ENCODE results near the gene SOWAHA.
A peak's percentile ranks its signal among the peaks of the same experiment; 100 is the strongest.
"Not testable (repeated sequence)": the region's sequence is repeated elsewhere in the genome, so short reads cannot be mapped to it uniquely, and the experiment has no call there.

The SOWAHA gene

DNA sequence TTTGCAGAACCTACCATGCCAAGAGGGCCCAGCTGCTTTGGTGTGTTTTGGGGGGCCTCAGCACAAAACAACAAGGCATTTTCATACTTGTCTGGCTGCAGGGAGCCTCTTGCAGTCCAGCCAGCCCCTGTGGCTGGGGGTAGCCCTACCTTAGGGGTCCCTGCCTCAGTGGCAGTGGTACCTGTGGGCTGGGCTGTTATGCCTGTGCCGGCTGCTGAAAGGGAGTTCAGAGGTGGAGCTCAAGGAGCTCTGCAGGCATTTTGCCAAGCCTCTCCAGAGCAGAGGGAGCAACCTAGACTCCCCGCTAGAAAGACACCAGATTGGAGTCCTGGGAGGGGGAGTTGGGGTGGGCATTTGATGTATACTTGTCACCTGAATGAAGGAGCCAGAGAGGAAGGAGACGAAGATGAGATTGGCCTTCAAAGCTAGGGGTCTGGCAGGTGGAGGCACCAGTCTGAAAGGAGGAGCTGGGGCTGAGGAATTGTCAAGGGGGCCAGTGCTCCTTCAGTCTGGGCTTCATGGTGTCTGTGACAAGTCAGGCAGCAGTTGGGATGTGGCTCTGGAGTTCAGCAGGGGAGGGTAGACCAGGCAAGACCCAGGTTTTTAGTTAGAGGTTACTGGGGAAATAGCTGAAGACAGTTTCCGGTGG, 15.9 kb downstream of the SOWAHA start:
- no peak for DNase-seq

DNA sequence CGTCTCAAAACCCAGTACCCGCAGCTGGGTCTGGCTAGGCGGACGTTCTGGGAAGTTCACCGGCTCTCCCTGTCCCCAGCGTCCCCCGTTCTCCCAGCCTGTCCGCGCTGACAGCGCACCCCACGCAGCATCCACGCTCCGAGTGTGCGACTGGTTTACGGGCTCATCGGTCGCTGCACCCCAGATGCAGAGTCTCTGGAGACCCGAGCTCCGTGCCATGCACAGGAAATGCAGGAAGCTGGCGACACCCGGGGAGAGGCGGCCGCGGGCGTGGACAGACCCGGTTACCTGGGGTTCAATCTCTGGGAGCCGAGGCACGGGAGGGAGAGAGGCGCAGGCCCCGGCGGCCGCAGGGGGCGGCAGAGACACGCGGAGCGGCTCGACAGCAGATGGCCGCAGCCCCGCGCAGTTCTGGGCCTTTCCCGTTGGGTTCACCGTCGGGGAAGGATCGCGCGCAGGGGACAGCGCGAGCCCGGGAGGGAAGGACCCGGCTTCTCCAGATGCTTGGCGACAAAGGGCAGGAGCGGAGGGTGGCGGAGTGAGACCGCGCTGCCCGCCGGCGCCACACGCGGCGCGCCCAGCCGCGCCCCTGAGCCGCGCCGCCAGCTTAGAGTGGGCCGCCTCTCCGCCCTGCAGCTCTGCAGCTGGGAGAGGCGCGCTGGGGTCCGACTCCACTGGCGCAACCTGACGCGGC, 16.8 kb downstream of the SOWAHA start:
- peak; percentile 78 for DNase-seq

DNA sequence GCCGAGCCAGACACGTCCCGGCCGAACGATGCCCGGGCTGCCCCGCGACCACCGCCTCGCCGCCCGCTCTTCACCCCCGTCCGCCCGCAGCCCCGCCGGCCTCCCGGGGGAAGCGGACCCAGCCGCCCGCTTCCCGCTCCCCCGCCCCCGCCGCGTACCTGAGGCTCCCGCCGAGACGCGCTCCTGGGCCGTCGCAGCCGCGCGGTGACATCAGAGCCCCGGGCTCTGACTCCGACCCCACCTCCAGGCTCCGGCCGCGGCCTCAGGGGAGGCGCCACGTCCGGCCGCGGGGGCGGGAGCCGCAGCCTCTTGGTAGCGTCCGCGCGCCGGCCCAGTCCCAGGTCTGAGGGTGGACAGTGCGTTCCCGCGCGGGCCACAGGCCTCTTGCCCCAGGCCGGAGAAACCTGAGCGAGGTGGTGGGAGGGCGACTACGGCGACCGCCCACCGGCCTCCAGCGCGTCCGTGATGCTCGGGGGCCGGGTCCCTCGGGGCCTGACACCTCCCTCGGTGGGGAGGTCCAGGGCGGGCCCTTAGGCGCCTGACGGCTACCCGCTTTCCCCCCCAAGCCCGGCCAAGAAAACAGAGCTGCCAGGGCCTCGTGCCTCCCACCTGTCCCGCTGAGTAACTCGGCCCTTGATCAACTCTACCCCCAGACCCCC, 17.5 kb downstream of the SOWAHA start, which contains the start of gene SHROOM1:
Gene SHROOM1 (minus strand): TSS at position 212 of the 659 bp plus-strand sequence. CDS start 4,507 bp downstream, outside the sequence.
- no peak for DNase-seq

DNA sequence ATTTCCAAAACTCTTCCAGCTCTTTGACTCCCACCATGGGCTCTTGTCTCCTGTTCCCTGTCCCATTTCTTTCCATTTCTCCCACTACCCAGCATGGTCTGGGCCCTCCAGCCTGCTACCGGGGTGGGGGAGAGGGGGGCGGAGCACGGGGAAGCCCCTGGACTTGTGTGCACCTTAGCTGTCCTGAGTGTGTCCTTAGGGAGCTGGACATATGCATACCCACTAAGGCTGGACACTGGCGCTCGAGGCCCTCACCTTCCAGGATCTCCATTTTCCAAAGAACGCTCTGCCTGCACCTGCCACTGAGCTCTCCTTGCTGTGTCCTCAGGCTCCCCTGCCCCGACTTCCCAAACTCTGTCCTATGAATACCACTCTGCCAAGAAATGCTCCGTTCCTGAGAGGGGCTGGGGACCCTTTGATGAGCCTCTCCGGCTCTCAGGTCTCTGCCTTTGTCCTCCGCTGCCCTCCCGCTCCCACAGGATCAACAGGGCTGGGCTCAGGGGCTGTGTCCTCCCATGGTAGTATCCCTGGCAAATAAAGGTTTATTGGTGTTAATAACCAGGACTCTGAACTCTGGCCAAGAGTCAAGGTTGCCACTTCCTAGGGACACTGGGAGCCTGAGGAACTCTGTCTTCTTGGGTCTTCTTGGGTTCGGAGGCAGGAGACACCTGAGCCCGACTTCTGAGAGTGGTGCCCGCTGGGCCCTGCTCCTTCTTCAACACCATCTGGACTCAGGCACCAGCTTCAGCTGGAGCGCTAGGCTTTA, 18.2 kb downstream of the SOWAHA start:
- DNase-seq, result no peak

DNA sequence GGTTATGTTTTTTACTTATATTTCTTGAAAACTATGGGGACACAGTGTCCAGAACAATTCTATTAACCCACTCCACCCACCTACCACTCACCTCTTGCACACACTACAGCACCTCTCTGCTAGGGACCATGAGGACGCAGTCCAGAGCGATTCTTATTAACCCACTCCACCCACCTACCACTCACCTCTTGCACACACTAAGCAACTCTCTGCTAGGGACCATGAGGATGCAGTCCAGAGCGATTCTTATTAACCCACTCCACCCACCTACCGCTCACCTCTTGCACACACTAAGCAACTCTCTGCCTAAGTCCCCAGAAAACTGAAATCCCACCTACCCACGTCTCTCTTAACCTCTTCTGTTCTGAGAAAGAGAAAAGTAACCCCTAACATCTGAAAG, 19.5 kb downstream of the SOWAHA start:
- DNase-seq, result no peak

DNA sequence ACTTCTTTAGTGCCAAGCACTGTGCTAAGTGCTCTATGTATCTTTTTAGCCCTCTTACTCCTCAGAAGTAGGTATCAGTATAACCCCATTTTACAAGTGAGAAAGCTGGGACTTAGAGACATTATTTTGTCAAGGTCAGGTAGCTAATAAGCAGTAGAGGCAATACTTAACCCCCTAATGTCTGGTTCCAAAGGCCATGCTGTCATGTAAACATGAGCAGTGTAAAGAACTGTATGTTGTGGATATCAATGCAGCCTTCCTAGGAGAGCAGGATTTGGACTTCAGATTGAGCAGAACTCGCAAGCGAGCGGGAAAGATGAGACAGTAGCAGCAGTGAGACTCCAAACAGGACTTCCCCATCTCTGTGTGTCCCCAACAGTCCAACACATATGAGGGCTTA, 21.0 kb downstream of the SOWAHA start:
- no peak for DNase-seq

DNA sequence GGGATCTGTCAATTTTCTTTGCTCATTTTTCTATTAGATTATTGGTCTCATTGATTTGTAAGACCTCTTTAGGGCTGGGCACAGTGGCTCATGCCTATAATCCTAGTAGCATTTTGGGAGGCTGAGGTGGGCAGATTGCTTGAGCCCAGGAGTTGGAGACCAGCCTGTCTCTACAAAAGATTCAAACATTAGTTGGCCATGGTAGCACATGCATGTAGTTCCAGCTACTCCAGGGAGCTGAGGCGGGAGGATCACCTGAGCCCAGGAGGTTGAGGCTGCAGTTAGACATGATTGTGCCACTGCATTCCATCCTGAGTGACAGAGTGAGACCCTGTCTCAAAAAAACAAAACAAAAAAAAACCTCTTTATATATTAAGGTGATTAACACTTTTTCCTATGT, 23.8 kb downstream of the SOWAHA start:
- no peak for DNase-seq

DNA sequence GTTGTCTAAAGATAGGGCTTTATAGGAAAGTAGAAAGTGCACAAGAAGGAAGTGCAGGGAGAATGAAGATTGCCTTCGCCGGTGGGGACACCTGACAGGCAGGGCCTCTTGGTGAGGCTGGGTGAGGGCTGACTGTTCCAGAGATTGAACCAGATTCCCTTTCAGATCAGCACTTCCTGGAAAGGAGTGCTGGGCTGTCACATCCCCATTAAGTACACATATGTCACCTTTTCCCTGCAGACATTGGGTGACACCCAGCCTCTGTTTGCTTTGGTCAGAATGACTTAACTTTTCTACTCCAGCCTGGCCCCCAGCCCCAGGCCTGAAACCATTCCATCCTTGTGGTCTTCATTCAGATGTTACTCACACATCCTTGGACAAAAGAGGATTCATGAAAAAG, 24.8 kb downstream of the SOWAHA start:
- no peak for DNase-seq

DNA sequence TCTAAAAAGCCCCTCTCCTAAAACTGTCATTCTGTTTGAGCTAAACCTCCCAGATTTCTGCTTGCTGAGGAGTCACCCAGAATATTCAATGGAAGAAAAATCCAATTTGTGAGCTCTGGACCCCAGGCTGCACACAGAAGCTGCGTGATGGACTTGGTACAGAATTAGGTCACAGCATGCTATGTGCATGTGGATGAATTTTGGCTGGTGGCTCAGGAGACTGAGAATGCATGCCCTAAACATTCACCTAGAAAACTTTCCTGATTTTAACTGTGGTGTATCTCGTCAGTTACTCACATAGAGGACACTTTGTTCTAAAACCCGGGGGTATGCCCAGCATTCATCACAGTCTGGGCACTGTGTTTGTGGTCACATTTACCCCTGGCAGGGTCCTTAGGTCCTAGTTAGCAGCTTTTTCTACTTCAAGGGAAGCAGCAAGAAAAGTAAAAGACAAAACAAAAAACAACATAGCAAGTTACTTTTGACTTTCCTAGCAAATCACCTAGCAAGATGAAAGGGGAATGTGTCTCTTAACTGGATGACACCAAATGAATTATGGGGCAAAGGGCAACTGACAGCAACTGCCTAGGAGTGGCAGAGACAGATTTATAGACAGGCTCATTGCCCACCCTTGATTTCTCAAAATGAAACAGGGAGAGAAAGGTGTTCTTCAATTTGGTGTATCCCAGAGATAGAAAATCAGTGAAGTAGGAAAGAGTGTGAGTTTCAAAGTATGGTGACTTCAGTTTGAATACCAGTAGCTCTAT, 25.6 kb downstream of the SOWAHA start:
- no peak for DNase-seq

DNA sequence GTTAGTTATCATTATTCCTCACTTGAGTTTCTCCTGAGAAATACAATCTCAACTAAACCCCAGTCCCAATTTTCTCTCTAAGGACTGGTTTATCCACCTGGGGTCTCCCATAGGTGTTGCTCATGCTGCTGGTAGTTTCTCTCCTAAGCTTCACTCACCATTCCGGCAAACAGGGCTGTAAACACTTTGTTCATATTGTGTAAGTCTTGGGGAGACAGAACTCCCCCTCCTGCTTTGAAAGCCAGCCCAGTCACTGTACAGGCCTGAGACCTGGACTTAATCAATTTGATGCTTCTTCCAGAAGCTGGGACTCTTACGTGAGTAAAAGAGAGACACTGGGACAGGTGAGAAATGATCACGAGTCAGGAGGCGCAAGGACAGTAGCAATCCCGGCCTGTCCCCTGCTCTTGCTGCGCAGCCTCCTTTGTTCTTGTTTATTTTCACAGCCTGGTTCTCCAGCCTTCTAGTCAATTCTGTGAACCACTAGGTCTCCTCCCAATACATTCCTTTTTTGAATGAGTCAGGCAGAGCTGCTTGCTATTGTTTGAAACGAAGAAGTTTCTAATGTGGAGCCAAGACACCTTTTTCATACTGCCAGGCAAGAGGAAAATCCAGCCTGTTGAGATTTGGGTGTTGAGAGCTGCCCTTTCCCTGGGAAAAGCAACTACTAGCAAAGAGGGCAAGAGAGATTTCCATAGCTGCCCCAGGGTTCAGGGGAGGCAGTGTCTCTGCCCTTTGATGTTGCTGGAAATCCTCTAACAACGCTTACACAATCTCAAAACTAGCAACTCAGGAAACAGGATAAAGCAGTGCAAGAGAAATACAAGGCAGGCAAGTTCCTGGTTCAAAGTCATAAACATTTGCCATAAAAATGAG, 26.6 kb downstream of the SOWAHA start:
- DNase-seq, result no peak

DNA sequence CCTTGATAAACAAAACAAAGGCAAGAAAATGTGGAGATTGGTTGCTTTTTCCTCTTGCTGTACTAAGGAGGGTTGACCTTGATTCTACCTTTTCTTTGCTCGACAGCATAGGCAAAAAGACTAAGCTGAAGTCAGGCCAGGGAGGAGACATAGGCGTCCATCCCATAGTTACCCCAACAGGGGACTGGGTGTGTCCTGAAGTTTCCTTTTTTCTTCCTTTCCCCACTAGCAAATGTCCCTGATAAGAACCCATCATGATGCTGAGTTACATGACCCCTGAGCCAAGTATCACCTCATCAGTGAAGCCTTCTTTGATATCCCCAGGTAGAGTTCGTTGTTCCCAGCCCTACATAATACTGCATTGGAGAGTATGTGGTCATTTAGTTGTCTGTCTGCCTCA, 27.2 kb downstream of the SOWAHA start:
- no peak for DNase-seq

DNA sequence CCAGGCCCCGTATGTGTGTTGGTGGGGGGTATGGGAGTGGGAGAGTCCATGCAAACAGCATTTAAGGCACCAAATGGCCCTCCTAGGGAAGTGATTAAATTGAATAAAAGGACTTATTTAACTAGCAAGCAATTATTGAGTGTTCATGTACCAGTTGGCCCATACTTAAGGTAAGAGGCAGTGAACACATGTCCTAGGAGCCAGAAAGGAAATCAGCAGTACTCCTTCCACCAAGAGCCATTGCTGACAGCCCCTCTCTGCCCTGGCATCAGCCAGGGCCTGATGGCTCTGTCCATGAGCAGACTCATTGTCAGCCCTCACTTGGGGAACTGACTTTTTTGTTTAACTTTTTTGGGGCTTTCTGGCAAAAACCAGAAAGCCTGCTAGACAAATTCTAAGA, 27.8 kb downstream of the SOWAHA start:
- DNase-seq, result no peak

DNA sequence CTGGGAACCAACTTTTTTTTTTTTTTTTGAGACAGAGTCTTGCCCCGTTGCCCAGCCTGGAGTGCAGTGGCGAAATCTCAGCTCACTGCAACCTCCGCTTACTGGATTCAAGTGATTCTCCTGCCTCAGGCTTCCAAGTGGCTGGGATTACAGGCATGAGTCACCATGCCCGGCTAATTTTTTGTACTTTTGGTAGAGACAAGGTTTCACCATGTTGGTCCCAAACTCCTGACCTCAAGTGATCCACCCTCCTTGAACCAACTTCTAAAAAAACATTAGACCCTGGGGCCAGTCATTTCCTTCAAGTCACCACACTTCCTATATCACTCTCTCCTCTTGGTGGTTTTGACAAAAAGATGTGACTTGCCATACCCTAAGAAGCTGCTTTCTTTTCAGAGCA, 28.2 kb downstream of the SOWAHA start:
- DNase-seq, result no peak

DNA sequence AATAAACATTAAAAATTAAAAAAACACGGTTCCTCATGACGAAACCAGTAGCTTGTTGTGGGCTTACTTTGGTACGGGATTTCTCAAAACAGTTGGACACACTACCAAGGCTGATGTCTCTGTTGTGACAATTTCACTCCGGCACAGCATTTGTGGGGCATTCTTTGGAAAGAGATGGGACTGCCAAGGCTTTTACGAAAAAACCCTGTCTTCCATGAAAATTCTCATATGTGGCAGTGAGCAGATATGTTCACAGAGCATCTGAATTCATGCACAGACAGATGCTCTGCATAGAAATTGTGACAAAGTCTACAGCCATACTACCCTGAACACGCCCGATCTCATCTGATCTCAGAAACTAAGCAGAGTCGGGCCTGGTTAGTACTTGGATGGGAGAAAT, 35.2 kb downstream of the SOWAHA start:
- DNase-seq, result no peak

DNA sequence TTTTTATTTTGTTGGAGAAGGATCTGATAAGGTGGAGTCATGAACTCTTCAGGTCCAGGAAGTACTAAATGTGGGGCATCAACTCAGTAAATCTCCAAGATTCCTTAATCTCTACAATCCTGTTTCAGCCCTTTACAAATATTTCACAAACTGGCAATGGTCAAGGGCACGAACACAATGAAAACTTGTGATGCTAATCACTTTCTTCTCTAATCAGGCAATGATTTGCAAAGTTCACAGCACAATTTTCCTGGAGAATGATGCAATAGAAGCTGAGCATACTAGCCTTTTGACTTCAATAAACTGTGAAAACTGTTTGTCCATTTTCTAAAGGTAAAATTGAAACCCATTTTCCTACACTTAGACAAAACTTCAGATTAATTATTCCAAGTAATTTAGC, 36.2 kb downstream of the SOWAHA start:
- no peak for DNase-seq

DNA sequence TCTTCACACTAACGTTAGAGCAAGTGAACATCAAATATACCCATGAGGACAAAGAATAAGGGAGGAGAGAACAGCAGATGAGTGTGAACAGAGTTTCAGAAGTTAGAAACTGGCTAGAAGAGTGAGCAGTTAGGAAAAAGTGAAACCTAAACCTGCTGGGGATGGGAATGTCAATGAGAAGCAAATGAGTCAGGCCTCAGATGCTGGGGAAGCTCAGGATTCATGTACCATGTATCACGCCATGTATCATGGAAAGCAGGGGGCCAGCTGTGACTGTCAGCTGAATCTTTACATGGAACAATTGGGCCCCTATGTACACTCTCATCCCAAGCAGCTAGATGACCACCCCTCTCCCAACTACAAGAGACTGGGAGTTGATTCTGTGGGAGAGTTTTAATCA, 37.0 kb downstream of the SOWAHA start:
- no peak for DNase-seq

DNA sequence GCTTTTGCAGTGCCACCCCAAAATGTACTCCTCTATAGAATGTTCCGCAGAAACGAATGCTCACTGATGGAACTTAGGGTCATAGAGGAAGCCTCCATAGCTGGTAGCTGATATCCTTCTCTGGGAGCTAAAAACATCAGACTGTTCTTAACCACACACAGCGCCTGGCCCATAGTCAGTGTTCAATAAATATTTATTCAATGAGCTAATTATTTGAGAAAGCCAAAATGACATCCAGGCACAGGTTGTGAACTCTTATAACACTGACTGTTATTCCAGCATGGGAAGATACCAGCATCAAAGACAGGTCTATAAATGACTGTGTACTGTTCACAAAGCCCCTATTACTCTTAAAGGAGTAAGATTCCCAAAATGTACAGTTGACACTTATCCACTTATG, 40.2 kb downstream of the SOWAHA start:
- DNase-seq, result no peak

DNA sequence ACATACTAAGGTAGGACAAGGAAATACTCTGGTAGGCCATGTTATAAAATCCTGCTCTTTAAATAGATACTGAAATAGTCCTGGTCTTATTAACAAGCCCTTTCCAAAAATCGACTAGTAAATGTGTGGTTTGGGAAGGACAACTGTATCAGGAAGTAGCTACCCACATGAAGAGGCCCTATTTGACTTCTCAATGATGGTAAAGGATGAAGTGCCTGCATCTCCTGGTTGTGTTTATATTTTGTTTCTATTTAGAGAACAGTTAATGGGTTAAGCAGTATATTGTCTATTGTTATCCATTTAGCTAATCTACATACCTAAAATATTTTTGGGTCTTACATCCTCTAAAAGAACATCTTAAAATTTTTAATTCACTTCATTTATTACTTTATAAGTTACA, 40.7 kb downstream of the SOWAHA start:
- no peak for DNase-seq

DNA sequence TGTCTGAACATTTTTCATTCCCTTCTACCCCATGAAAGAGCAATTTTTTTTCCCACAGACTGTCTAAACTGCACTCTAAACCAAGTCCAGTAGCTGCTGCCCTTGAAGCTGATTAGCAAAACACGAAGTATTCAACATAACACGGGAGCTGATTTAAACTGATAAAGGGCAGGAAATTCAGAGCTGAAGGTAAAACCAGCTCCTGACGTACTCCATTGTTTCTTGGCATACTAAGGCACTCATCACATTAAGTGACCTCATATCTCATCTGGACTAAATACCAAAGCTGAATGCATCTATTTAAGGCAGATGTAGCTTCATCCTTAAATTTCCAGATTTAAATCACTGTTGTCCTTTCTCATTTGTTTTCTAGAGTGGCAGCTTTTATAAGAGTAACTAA, 41.2 kb downstream of the SOWAHA start:
- DNase-seq, result no peak

DNA sequence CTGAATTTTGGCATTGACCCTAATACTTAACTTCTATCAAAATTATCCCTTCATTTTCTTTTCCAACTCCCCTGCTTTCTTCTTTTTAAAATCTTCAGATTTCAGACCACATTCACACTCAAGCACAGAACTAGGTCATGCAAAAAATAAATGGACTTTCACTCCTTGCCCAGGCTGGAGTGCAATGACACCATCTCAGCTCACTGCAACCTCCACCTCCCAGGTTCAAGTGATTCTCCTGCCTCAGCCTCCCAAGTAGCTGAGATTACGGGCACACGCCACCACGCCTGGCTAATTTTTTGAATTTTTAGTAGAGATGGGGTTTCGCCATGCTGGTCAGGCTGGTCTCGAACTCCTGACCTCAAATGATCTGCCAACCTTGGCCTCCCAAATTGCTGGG, 41.9 kb downstream of the SOWAHA start:
- not testable (repeated sequence) for DNase-seq

DNA sequence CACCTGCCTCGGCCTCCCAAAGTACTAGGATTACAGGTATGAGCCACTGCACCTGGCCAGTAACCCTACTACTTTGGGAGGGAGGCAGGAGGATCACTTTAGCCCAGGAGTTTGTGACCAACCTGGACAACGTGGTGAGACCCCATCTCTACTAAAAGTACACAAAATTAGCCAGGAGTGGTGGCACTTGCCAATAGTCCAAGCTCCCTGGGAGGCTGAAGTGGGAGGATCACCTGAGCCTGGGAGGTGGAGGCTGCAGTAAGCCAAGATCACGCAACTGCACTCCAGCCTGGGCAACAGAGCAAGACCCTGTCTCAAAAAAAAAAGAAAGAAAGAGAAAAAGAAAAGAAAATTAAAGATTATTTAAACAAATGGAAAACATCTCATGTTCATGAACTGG, 42.9 kb downstream of the SOWAHA start:
- no peak for DNase-seq
